Measurements from ENCODE around the gene PHYHIPL. TPM values are rescaled to one million over a fixed set of nuclear protein-coding genes. Genes with fewer than 3 reads are reported as not detected.

Gene PHYHIPL
- total RNA-seq, 3 donors from 2014 or later (not counting 1 experiment from before 2014, with no cell fraction given): not detected

DNA sequence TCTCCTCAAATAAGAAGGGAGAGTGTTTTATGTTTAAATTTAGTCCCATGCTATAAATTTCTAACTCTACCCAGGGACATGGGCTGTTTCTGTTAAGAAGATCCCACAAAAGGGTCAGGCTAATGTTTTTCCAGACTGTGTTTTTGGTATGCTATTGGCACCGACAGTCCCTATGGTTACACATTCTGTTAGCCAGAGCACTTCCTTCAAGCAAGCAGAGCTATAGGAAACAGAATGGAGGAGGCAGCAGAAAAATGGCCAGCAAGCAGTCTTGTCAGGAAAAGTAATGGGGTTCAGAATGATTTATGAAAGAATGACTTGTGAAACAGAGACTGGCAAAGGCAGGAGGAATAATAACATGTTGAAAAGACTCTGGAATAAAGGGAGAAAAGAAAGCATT, 44.8 kb upstream of the PHYHIPL start:
- WGBS (ENCODE audit: insufficient coverage): 0% methylated on average over 1 of the region's 1 CpG
- no peaks in the 10 kb centered on the region for H3K4me1 Mint-ChIP-seq
- TF ChIP-seq, protein P1, sequence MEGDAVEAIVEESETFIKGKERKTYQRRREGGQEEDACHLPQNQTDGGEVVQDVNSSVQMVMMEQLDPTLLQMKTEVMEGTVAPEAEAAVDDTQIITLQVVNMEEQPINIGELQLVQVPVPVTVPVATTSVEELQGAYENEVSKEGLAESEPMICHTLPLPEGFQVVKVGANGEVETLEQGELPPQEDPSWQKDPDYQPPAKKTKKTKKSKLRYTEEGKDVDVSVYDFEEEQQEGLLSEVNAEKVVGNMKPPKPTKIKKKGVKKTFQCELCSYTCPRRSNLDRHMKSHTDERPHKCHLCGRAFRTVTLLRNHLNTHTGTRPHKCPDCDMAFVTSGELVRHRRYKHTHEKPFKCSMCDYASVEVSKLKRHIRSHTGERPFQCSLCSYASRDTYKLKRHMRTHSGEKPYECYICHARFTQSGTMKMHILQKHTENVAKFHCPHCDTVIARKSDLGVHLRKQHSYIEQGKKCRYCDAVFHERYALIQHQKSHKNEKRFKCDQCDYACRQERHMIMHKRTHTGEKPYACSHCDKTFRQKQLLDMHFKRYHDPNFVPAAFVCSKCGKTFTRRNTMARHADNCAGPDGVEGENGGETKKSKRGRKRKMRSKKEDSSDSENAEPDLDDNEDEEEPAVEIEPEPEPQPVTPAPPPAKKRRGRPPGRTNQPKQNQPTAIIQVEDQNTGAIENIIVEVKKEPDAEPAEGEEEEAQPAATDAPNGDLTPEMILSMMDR (IDR thresholded peaks at IDR 0.05): no peak

DNA sequence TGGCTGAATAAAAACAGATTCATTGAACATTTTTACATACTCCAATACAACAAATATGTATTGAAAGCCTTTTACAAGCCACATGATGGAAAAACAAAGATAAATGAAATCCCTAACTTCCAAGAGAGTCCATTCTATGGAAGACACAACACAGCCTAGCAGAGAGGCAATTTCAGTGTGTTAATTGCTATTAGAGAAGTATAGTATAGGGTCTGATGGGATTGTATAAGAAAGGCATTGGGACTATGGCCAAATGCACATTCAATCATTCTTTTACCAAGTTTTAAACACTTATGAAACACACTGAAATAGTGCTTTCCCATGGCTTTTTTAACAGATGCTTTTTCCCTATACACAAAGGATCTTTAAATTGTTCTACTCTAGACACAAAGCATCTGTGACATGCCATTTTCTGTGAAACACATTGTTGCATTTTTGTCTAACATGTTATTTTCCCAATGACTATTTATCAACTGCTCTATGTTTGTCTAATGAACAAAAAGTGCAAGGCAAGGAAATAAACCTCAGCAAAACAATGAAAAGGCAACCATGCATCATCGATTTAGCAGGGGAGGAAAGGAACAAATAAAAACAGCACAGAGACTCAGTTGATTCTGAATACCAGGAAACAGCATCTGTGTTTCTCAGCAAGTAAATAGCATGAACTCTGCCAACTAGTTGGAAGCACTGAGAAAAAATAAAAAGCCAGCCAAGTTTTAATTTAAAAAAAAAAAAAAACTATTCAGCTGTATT, 42.4 kb upstream of the PHYHIPL start:
- TF ChIP-seq, protein P1 (IDR thresholded peaks at IDR 0.05): no peak
- Histone ChIP-seq H3K36me3 (ENCODE audit: control insufficient read depth, insufficient read depth, low read length) (no peaks in the 10 kb centered on the region), H3K9me3 (ENCODE audit: control insufficient read depth, insufficient read depth, low read length) (peaks cover 5% of the 10 kb centered on the region), H3K27ac (ENCODE audit: low read length) (no peak overlapping the region), H3K27me3 (ENCODE audit: control insufficient read depth, insufficient read depth, low read length) (no peaks in the 10 kb centered on the region), H3K4me3 (ENCODE audit: low read length) (no peak overlapping the region), H3K4me1 (ENCODE audit: control insufficient read depth, insufficient read depth, low read length) (no peaks in the 10 kb centered on the region)
- intact Hi-C loops (cut with micrococcal nuclease): no loop called here
- Mint-ChIP-seq H3K4me3 (no peak overlapping the region), H3K27me3 (ENCODE audit: low read depth in 2 of 2) (no peaks in the 10 kb centered on the region), H3K27ac (no peak overlapping the region), H3K36me3 (no peaks in the 10 kb centered on the region), H3K4me1 (no peaks in the 10 kb centered on the region), H3K9me3 (peaks cover 4 to 13% of the 10 kb centered on the region in 2 donors)
- WGBS (ENCODE audit: insufficient coverage): 23% methylated on average over 1 of the region's 1 CpG
- DNase-seq (no peak), ATAC-seq (no peak)

More for the DNA sequence above, 44.8 kb upstream of the PHYHIPL start:
- no peak overlapping the region for H3K4me3 Mint-ChIP-seq
- no peak overlapping the region for H3K27ac ChIP-seq (ENCODE audit: low read length)
- no peak overlapping the region for H3K27ac Mint-ChIP-seq
- intact Hi-C loops (cut with micrococcal nuclease): no loop called here
- no peak for ATAC-seq
- DNase-seq: no peak
- peaks cover 2% of the 10 kb centered on the region for H3K9me3 ChIP-seq (ENCODE audit: control insufficient read depth, insufficient read depth, low read length)
- no peaks in the 10 kb centered on the region for H3K27me3 ChIP-seq (ENCODE audit: control insufficient read depth, insufficient read depth, low read length)
- H3K4me1 ChIP-seq (ENCODE audit: control insufficient read depth, insufficient read depth, low read length): no peaks in the 10 kb centered on the region
- H3K4me3 ChIP-seq (ENCODE audit: low read length): no peak overlapping the region
- H3K9me3 Mint-ChIP-seq: peaks cover 9 to 15% of the 10 kb centered on the region in 2 donors
- no peaks in the 10 kb centered on the region for H3K36me3 Mint-ChIP-seq
- no peaks in the 10 kb centered on the region for H3K36me3 ChIP-seq (ENCODE audit: control insufficient read depth, insufficient read depth, low read length)
- H3K27me3 Mint-ChIP-seq (ENCODE audit: low read depth in 2 of 2): no peaks in the 10 kb centered on the region

DNA sequence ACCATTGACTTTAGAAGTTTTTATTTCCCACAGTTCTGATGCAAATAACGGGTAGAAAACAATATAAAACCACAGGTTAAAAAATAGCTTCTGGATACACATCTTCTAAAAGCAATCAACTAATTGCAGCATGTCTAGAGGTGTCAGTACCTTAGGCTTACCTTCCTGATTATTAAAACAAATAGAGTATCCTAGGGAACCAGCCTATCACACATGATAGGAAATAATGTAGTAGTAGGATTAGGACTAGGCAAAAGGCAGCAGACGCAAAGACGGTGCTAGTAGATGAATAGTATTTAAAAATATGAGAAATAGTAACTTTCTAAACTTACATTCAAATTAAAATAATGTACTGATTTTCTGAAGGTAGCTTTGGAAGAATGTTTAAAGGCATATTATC, 41.7 kb upstream of the PHYHIPL start:
- intact Hi-C loops (cut with micrococcal nuclease): no loop called here
- WGBS (ENCODE audit: insufficient coverage): 73% methylated on average over 1 of the region's 3 CpGs
- no peak overlapping the region for H3K27ac ChIP-seq (ENCODE audit: low read length)
- H3K4me3 Mint-ChIP-seq: no peak overlapping the region
- no peaks in the 10 kb centered on the region for H3K27me3 Mint-ChIP-seq (ENCODE audit: low read depth in 2 of 2)
- H3K4me3 ChIP-seq (ENCODE audit: low read length): no peak overlapping the region
- DNase-seq (no peak), ATAC-seq (no peak)
- H3K36me3 ChIP-seq (ENCODE audit: control insufficient read depth, insufficient read depth, low read length): no peaks in the 10 kb centered on the region
- H3K4me1 ChIP-seq (ENCODE audit: control insufficient read depth, insufficient read depth, low read length): no peaks in the 10 kb centered on the region
- H3K27me3 ChIP-seq (ENCODE audit: control insufficient read depth, insufficient read depth, low read length): no peaks in the 10 kb centered on the region
- no peaks in the 10 kb centered on the region for H3K4me1 Mint-ChIP-seq
- TF ChIP-seq, protein P1 (IDR thresholded peaks at IDR 0.05): no peak
- H3K9me3 ChIP-seq (ENCODE audit: control insufficient read depth, insufficient read depth, low read length): peaks cover 5% of the 10 kb centered on the region
- peaks cover 4 to 13% of the 10 kb centered on the region in 2 donors for H3K9me3 Mint-ChIP-seq
- H3K27ac Mint-ChIP-seq: no peak overlapping the region
- no peaks in the 10 kb centered on the region for H3K36me3 Mint-ChIP-seq

DNA sequence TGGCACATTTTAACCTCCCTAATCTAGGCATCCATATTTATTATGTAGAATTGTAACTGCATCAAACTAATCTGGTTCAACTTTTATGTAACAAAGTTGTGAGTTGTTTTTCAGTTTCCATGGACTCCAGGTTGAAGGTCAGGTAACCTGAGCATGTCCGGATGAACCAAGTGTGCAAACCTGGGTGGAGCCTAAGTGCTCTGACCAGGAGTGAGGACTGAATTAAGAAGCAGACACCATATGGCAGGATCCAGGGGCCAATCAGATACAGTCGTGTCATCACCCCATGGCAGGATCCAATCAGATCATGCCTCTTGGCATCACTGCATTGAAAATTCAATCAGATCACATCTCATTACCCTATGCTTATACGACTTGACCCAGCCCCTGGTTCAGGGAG, 41.2 kb upstream of the PHYHIPL start:
- H3K27ac ChIP-seq (ENCODE audit: low read length): no peak overlapping the region
- Mint-ChIP-seq H3K4me1 (no peaks in the 10 kb centered on the region), H3K36me3 (no peaks in the 10 kb centered on the region), H3K27me3 (ENCODE audit: low read depth in 2 of 2) (no peaks in the 10 kb centered on the region), H3K27ac (no peak overlapping the region), H3K4me3 (no peak overlapping the region), H3K9me3 (peaks cover 4 to 13% of the 10 kb centered on the region in 2 donors)
- peaks cover 5% of the 10 kb centered on the region for H3K9me3 ChIP-seq (ENCODE audit: control insufficient read depth, insufficient read depth, low read length)
- TF ChIP-seq, protein P1 (IDR thresholded peaks at IDR 0.05): no peak
- no peaks in the 10 kb centered on the region for H3K36me3 ChIP-seq (ENCODE audit: control insufficient read depth, insufficient read depth, low read length)
- DNase-seq: no peak
- no peak for ATAC-seq
- intact Hi-C loops (cut with micrococcal nuclease): no loop called here
- H3K4me3 ChIP-seq (ENCODE audit: low read length): no peak overlapping the region
- 53% methylated on average over 3 of the region's 3 CpGs for WGBS (ENCODE audit: insufficient coverage)
- no peaks in the 10 kb centered on the region for H3K4me1 ChIP-seq (ENCODE audit: control insufficient read depth, insufficient read depth, low read length)
- H3K27me3 ChIP-seq (ENCODE audit: control insufficient read depth, insufficient read depth, low read length): no peaks in the 10 kb centered on the region

Data from natural killer cell (primary cell).